Measurements from ENCODE around the gene PTPMT1.

The PTPMT1 gene

DNA sequence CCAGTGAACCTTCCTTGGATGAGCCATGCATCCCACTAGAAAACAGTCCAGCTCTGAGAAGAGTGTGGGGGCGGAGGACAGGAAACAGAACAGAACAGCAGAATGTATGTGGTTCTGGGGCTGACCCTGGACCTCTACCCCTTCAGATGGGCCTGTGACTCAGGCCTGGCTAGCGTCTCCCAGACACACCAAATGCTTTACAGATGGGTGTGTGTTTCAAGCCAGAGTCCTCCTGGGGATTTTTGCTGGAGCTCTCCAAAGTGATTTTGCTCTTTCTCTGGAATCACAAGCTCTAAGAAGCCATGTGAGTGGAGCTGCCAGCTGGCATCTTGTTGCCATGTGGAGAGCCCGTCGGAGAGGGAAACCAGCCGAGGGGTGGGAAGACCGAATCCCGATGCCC lies 42.0 kb downstream of the PTPMT1 start:
- Mint-ChIP-seq H3K27ac (no peak overlapping the region), H3K4me3 (no peak overlapping the region), H3K27me3 (no peaks in the 10 kb centered on the region), H3K4me1 (no peaks in the 10 kb centered on the region), H3K36me3 (no peaks in the 10 kb centered on the region), H3K9me3 (no peaks in the 10 kb centered on the region)

DNA sequence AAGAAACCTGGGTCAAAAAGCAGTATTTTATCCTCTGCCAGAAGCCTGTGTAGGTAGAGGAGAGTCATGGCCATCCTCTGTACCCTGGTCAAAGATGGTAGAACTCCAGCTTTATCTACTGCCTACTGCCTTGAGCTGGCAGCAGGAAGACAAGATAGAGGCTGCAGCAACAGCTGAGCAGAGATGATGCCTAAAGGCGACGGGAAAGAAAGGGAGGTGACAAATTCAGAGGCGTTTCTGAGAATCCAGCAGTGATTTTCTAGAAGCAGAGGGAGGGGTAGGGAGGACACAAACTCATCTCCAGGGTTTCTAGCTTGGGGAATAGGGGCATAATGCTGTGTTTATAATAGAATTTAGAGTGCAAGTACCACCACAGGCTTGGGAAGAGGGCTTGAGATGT lies 44.3 kb downstream of the PTPMT1 start:
- Mint-ChIP-seq H3K4me3 (no peak overlapping the region), H3K36me3 (no peaks in the 10 kb centered on the region), H3K4me1 (no peaks in the 10 kb centered on the region), H3K27ac (peak overlapping the region; percentile 10), H3K27me3 (no peaks in the 10 kb centered on the region), H3K9me3 (no peaks in the 10 kb centered on the region)

DNA sequence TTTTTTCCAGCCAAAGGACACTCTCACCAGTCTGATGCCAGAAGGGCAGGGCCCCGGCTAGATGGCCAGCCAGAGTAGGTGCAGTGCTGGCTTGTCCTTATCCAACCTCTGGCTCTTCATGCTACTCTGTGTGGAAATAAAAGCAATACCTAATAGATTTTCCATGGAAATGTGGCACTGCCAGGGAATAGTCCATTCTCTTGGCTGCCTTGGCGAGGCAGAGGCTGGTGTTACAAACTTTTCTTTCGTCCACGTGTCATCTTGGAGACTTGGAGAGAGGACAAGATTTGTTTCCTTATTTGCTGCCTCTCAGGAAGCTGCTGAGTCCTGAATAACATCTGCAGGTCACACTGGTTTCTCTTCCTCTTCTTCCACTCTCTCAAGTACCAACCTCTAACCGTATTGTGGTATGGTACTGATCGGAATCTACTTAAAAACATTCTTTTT lies 46.0 kb downstream of the PTPMT1 start:
- peak overlapping the region; percentile 59 for H3K27ac Mint-ChIP-seq
- no peak overlapping the region for H3K4me3 Mint-ChIP-seq
- no peaks in the 10 kb centered on the region for H3K27me3 Mint-ChIP-seq
- no peaks in the 10 kb centered on the region for H3K36me3 Mint-ChIP-seq
- H3K4me1 Mint-ChIP-seq, result no peaks in the 10 kb centered on the region
- no peaks in the 10 kb centered on the region for H3K9me3 Mint-ChIP-seq

DNA sequence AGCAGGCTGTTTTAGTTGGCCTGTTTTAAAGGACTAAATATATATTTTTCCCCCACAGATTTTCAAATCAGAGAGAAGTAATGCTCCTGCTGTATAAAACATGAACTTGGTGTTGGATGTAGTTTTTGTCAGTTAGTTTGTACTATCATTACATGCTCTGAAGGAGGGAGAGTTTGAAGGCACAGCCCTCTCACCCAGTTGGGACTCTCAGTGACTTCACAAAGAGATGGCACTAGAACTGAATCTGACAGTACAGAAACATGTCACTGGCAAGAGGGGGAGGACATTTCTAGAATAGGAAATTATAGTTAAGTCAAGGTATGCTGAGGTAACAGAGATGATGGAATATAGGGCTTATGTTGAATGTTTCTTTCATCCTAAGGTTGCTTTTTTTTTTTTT lies 49.9 kb downstream of the PTPMT1 start:
- Mint-ChIP-seq H3K36me3 (peaks cover 3% of the 10 kb centered on the region), H3K4me1 (no peaks in the 10 kb centered on the region), H3K27ac (no peak overlapping the region), H3K27me3 (no peaks in the 10 kb centered on the region), H3K9me3 (no peaks in the 10 kb centered on the region), H3K4me3 (no peak overlapping the region)

DNA sequence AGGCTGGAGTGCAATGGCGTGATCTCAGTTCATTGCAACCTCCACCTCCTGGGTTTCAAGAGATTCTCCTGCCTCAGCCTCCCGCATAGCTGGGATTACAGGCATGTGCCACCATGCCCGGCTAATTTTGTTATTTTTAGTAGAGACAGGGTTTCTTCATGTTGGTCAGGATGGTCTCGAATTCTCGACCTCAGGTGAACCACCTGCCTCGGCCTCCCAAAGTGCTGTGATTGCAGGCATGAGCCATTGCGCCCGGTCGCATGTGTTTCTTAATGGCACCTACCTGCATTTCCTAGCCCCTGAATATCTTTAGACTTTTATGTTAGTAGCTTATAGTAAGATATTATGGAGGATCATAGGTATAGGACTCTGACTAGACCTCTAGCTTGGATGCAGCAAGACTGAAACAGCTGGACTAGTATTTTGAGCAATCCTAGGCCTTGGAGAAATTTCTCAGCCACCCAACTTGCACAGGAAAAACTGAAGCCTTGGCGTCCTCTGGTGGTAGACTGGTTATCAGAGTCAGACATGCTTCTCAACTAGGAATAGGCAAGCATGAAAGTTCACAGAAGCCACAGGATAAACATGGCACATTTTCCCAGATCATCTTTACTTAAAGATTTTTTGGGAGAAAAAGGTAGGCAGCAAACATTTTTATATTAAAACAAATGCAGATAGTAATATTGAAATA lies 51.5 kb downstream of the PTPMT1 start:
- peaks cover 3% of the 10 kb centered on the region for H3K36me3 Mint-ChIP-seq
- H3K4me1 Mint-ChIP-seq, result no peaks in the 10 kb centered on the region
- no peaks in the 10 kb centered on the region for H3K9me3 Mint-ChIP-seq
- no peak overlapping the region for H3K27ac Mint-ChIP-seq
- no peak overlapping the region for H3K4me3 Mint-ChIP-seq
- no peaks in the 10 kb centered on the region for H3K27me3 Mint-ChIP-seq

DNA sequence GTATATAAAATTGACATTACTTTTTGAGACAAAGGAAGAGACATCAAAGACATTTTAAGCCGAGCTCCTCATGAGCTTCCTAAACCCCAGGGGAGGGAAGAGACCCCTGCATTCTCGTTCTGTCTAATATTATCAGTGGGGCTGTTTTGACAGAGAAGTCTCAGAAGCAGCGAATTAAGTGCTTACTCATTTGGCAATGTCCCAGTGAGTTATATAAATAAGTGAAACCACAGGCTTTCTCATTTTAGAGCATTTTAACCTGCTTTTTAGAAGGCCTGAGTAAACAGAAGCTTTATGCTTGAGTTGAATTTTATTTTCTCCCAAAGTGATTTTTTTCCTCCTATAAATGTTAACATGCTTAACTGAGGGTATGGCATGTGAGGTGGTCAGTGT lies 52.0 kb downstream of the PTPMT1 start:
- Mint-ChIP-seq H3K4me3 (no peak overlapping the region), H3K36me3 (peaks cover 3% of the 10 kb centered on the region), H3K9me3 (no peaks in the 10 kb centered on the region), H3K4me1 (no peaks in the 10 kb centered on the region), H3K27me3 (no peaks in the 10 kb centered on the region), H3K27ac (peak overlapping the region; percentile 13)

DNA sequence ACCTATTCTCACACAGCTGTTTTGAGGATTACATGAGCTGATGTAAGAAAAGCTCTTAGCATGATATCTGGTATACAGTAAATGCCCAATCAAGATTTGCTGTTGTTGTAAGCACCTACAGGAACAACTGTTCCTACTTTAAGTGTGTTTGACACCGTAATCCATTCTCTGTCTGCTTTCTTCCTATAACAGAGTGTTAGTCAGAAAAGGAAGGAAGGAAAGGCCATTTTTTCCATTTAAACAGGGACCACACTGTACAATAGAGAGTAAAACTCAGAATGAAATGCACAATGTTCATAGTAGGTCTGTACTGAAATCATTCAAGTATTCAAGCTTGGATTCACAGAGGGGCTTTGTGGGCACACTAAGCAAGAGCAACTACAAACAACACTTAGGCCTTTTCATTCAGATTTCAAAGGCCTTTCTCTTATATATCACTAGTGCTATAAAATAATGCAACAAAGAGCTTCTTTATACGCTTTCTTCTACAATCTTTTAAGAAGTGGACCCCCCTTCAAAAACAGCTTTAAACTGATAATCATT lies 55.5 kb downstream of the PTPMT1 start:
- H3K27ac Mint-ChIP-seq, result peak overlapping the region; percentile 23
- H3K9me3 Mint-ChIP-seq, result no peaks in the 10 kb centered on the region
- no peak overlapping the region for H3K4me3 Mint-ChIP-seq
- no peaks in the 10 kb centered on the region for H3K27me3 Mint-ChIP-seq
- H3K36me3 Mint-ChIP-seq, result peaks cover 8% of the 10 kb centered on the region
- H3K4me1 Mint-ChIP-seq, result no peaks in the 10 kb centered on the region
